Mesodermal cell (in vitro differentiated cells): ENCODE measurements around the gene CACNA1A.
"Not testable (repeated sequence)": the region's sequence is repeated elsewhere in the genome, so short reads cannot be mapped to it uniquely, and the experiment has no call there.

Experiments
- H3K27ac ChIP-seq: 2 replicates; pipeline ENCODE4 v1.7.0; 2013; ENCODE audit warnings: mild to moderate bottlenecking, low read depth, low read length, moderate library complexity; ENCODE audit not compliant: severe bottlenecking
- H3K36me3 ChIP-seq: 2 replicates; pipeline ENCODE4 v1.7.1; 2013; ENCODE audit warnings: mild to moderate bottlenecking, low read length, moderate library complexity; ENCODE audit not compliant: control insufficient read depth, insufficient read depth
- H3K4me1 ChIP-seq: one replicate; pipeline ENCODE4 v1.7.1; 2013; ENCODE audit warnings: mild to moderate bottlenecking, low read length; ENCODE audit not compliant: insufficient read depth, control insufficient read depth, poor library complexity, severe bottlenecking
- H3K4me3 ChIP-seq: 2 replicates; pipeline ENCODE4 v1.7.0; 2013; ENCODE audit warnings: low read length, control low read depth, mild to moderate bottlenecking; ENCODE audit not compliant: insufficient read depth, poor library complexity, severe bottlenecking; ENCODE audit errors: extremely low read depth
- H3K9me3 ChIP-seq: 2 replicates; pipeline ENCODE4 v1.7.1; 2013; ENCODE audit warnings: mild to moderate bottlenecking, low read length, moderate library complexity; ENCODE audit not compliant: control insufficient read depth
- WGBS, 2 experiments: methylation state at CpG; one replicate each; pipeline ENCODE4 v1.1.5; 2013; ENCODE audit warnings: missing lambda C conversion rate in 2 of 2; ENCODE audit not compliant: insufficient coverage in 2 of 2; 5-methylcytosine and 5-hydroxymethylcytosine counted together

The CACNA1A gene

GRCh38 chr19:13363954-13364353 lies 142.3 kb downstream of the CACNA1A start:
- WGBS, 2 experiments = 80 to 90% methylated on average over 3 to 4 of the region's 5 CpGs
- Histone ChIP-seq H3K4me1 (no peaks in the 10 kb centered on the region), H3K9me3 (no peaks in the 10 kb centered on the region), H3K27ac (no peak overlapping the region), H3K36me3 (peaks cover 4% of the 10 kb centered on the region), H3K4me3 (no peak overlapping the region)

GRCh38 chr19:13363245-13363644 lies 143.0 kb downstream of the CACNA1A start:
- 71 to 72% methylated on average over 1 to 3 of the region's 7 CpGs for WGBS, 2 experiments
- Histone ChIP-seq H3K4me3 (no peak overlapping the region), H3K9me3 (no peaks in the 10 kb centered on the region), H3K4me1 (no peaks in the 10 kb centered on the region), H3K27ac (no peak overlapping the region), H3K36me3 (peaks cover 4% of the 10 kb centered on the region)

GRCh38 chr19:13362668-13363067 lies 143.6 kb downstream of the CACNA1A start:
- WGBS, 2 experiments = 80 to 88% methylated on average over 9 to 10 of the region's 11 CpGs

GRCh38 chr19:13361726-13362125 lies 144.6 kb downstream of the CACNA1A start:
- H3K27ac ChIP-seq, H3K9me3 ChIP-seq, H3K4me1 ChIP-seq, H3K36me3 ChIP-seq, H3K4me3 ChIP-seq: not testable (repeated sequence)
- WGBS, 2 experiments = 91 to 100% methylated on average over 3 of the region's 3 CpGs

More at GRCh38 chr19:13362668-13363067, 143.6 kb downstream of the CACNA1A start:
- H3K9me3 ChIP-seq = no peaks in the 10 kb centered on the region
- H3K4me1 ChIP-seq = no peaks in the 10 kb centered on the region
- H3K36me3 ChIP-seq = peaks cover 4% of the 10 kb centered on the region
- no peak overlapping the region for H3K27ac ChIP-seq
- no peak overlapping the region for H3K4me3 ChIP-seq

- H3K4me3 ChIP-seq = no peak overlapping the region
- no peaks in the 10 kb centered on the region for H3K4me1 ChIP-seq
- H3K27ac ChIP-seq = no peak overlapping the region
- no peaks in the 10 kb centered on the region for H3K9me3 ChIP-seq
- WGBS, 2 experiments = 94 to 96% methylated on average over 2 to 3 of the region's 9 CpGs
- H3K36me3 ChIP-seq = peaks cover 4% of the 10 kb centered on the region
Observed at GRCh38 chr19:13356686-13357280, 149.5 kb downstream of the CACNA1A start.

- H3K4me1 ChIP-seq = no peaks in the 10 kb centered on the region
- no peaks in the 10 kb centered on the region for H3K9me3 ChIP-seq
- WGBS, 2 experiments = 93 to 94% methylated on average over 6 to 8 of the region's 8 CpGs
- H3K27ac ChIP-seq = no peak overlapping the region
- no peak overlapping the region for H3K4me3 ChIP-seq
- peaks cover 4% of the 10 kb centered on the region for H3K36me3 ChIP-seq
Observed at GRCh38 chr19:13356185-13356584, 150.1 kb downstream of the CACNA1A start.

- Histone ChIP-seq H3K27ac (no peak overlapping the region), H3K36me3 (peaks cover 3% of the 10 kb centered on the region), H3K9me3 (peaks cover 3% of the 10 kb centered on the region), H3K4me1 (no peaks in the 10 kb centered on the region), H3K4me3 (no peak overlapping the region)
- 91% methylated on average over 5 of the region's 5 CpGs; no CpG with 5 or more reads in 1 of the 2 experiments for WGBS, 2 experiments
Observed at GRCh38 chr19:13355356-13355755, 150.9 kb downstream of the CACNA1A start.

- Histone ChIP-seq H3K4me3 (no peak overlapping the region), H3K36me3 (no peaks in the 10 kb centered on the region), H3K27ac (no peak overlapping the region), H3K4me1 (no peaks in the 10 kb centered on the region), H3K9me3 (peaks cover 7% of the 10 kb centered on the region)
- WGBS, 2 experiments = 89% methylated on average over 2 of the region's 3 CpGs
Observed at GRCh38 chr19:13353625-13354024, 152.7 kb downstream of the CACNA1A start.

GRCh38 chr19:13350759-13351158 lies 155.5 kb downstream of the CACNA1A start:
- Histone ChIP-seq H3K27ac (no peak overlapping the region), H3K4me3 (no peak overlapping the region), H3K36me3 (no peaks in the 10 kb centered on the region), H3K4me1 (no peaks in the 10 kb centered on the region), H3K9me3 (peaks cover 7% of the 10 kb centered on the region)
- WGBS, 2 experiments = 90 to 97% methylated on average over 2 to 3 of the region's 6 CpGs

GRCh38 chr19:13350072-13350471 lies 156.2 kb downstream of the CACNA1A start:
- H3K4me1 ChIP-seq = no peaks in the 10 kb centered on the region
- 100% methylated on average over 1 of the region's 4 CpGs for WGBS, 2 experiments

GRCh38 chr19:13347367-13347766 lies 158.9 kb downstream of the CACNA1A start:
- H3K27ac ChIP-seq = no peak overlapping the region
- WGBS, 2 experiments = 94 to 99% methylated on average over 12 of the region's 12 CpGs

More at GRCh38 chr19:13350072-13350471, 156.2 kb downstream of the CACNA1A start:
- H3K9me3 ChIP-seq = peaks cover 7% of the 10 kb centered on the region
- no peak overlapping the region for H3K4me3 ChIP-seq
- H3K36me3 ChIP-seq = no peaks in the 10 kb centered on the region
- H3K27ac ChIP-seq = no peak overlapping the region

More at GRCh38 chr19:13347367-13347766, 158.9 kb downstream of the CACNA1A start:
- Histone ChIP-seq H3K4me3 (no peak overlapping the region), H3K9me3 (peaks cover 7% of the 10 kb centered on the region), H3K4me1 (no peaks in the 10 kb centered on the region), H3K36me3 (no peaks in the 10 kb centered on the region)
